Bronchial epithelial cell (primary cell): ENCODE measurements around the gene GUF1. TPM values are rescaled to one million over a fixed set of nuclear protein-coding genes. Genes with fewer than 3 reads are reported as not detected.
A peak's percentile ranks its signal among the peaks of the same experiment; 100 is the strongest.

Source experiments
- DNase-seq: peaks from one replicate; pipeline ENCODE4 v3.0.0-alpha.2; 2010; ENCODE audit warnings: low read depth
- FAIRE-seq: peaks from 2 replicates; lab custom pipeline; 2011; peaks lifted over from hg19 to GRCh38; lab: Jason Lieb, UNC
- H3K27me3 ChIP-seq: 2 replicates; pipeline ENCODE4 v1.5.1; 2011; ENCODE audit warnings: low read length; ENCODE audit not compliant: control insufficient read depth, insufficient read depth
- H3K36me3 ChIP-seq: 2 replicates; pipeline ENCODE4 v1.5.1; 2011; ENCODE audit warnings: low read length; ENCODE audit not compliant: control insufficient read depth, insufficient read depth
- H3K4me3 ChIP-seq: 2 replicates; pipeline ENCODE4 v1.5.1; 2011; ENCODE audit warnings: mild to moderate bottlenecking, low read depth, low read length, control low read depth
- CTCF ChIP-seq: IDR thresholded peaks from 2 replicates; pipeline ENCODE4 v1.5.1; 2011; ENCODE audit warnings: mild to moderate bottlenecking, moderate library complexity, low read length, control low read depth, inconsistent platforms; ENCODE audit not compliant: insufficient read depth, severe bottlenecking
- total RNA-seq: library from RNA; depleted of rRNA; stranded (reverse); fragments of >200 nt; gene quantifications from 2 replicates; pipeline ENCODE4 v1.2.1, GENCODE V29; 2014

Gene GUF1
- total RNA-seq, 1 donor from 2014 or later: 12.4 TPM

- Histone ChIP-seq H3K27me3 (no peaks in the 10 kb centered on the region), H3K36me3 (no peaks in the 10 kb centered on the region), H3K4me3 (no peak overlapping the region)
- no peak for FAIRE-seq
- DNase-seq: no peak
- TF ChIP-seq CTCF: no peak
These were observed 14.5 kb upstream of the GUF1 start for GRCh38 chr4:44663539-44664263.

GRCh38 chr4:44668526-44668925, 9.7 kb upstream of the GUF1 start:
- TF ChIP-seq CTCF: no peak
- FAIRE-seq: no peak
- no peaks in the 10 kb centered on the region for H3K36me3 ChIP-seq
- DNase-seq: peak; percentile 8
- H3K27me3 ChIP-seq: no peaks in the 10 kb centered on the region
- no peak overlapping the region for H3K4me3 ChIP-seq

- no peak for FAIRE-seq
- Histone ChIP-seq H3K36me3 (no peaks in the 10 kb centered on the region), H3K4me3 (no peak overlapping the region), H3K27me3 (no peaks in the 10 kb centered on the region)
- TF ChIP-seq CTCF: no peak
- DNase-seq: no peak
These were observed 7.6 kb upstream of the GUF1 start for GRCh38 chr4:44670506-44671199.

- H3K36me3 ChIP-seq: no peaks in the 10 kb centered on the region
- no peak overlapping the region for H3K4me3 ChIP-seq
- DNase-seq (no peak), FAIRE-seq (no peak)
- H3K27me3 ChIP-seq: no peaks in the 10 kb centered on the region
- TF ChIP-seq CTCF: no peak
These were observed 6.6 kb upstream of the GUF1 start for GRCh38 chr4:44671636-44672035.

GRCh38 chr4:44674471-44674870, 3.7 kb upstream of the GUF1 start:
- Histone ChIP-seq H3K27me3 (no peaks in the 10 kb centered on the region), H3K36me3 (no peaks in the 10 kb centered on the region), H3K4me3 (no peak overlapping the region)
- TF ChIP-seq CTCF: no peak
- DNase-seq (no peak), FAIRE-seq (no peak)
